Central memory CD8-positive, alpha-beta T cell (primary cell): ENCODE measurements around the gene ZRANB2.
A peak's percentile ranks its signal among the peaks of the same experiment; 100 is the strongest.

Source experiments
- ATAC-seq: fragments of 150-1000 bp; cut with Tn5 transposase; replicated peaks from 2 replicates; pipeline ENCODE4 v1.10.0; 2022; ENCODE audit warnings: mild to moderate bottlenecking, moderate FRiP score, moderate number of reproducible peaks; ENCODE audit not compliant: poor library complexity, severe bottlenecking; ENCODE audit errors: extremely low read depth
- DNase-seq, 2 donors: peaks; one replicate each; pipeline ENCODE4 v3.0.0; 2021; ENCODE audit warnings: low spot score in 2 of 2
- H3K27ac Mint-ChIP-seq: one replicate; pipeline ENCODE4 v1.8.0; 2022; ENCODE audit warnings: low read depth, mild to moderate bottlenecking, moderate library complexity, mixed read lengths
- H3K27me3 Mint-ChIP-seq: one replicate; pipeline ENCODE4 v1.8.0; 2022; ENCODE audit warnings: mixed read lengths
- H3K36me3 Mint-ChIP-seq: one replicate; pipeline ENCODE4 v1.8.0; 2022; ENCODE audit warnings: mild to moderate bottlenecking, moderate library complexity, mixed read lengths; ENCODE audit not compliant: insufficient read depth
- H3K4me1 Mint-ChIP-seq: one replicate; pipeline ENCODE4 v1.8.0; 2022; ENCODE audit warnings: mixed read lengths
- H3K4me3 Mint-ChIP-seq: one replicate; pipeline ENCODE4 v1.8.0; 2022; ENCODE audit warnings: mild to moderate bottlenecking, moderate library complexity, mixed read lengths
- H3K9me3 Mint-ChIP-seq: one replicate; pipeline ENCODE4 v1.8.0; 2022; ENCODE audit warnings: mixed read lengths

Gene ZRANB2

GRCh38 chr1:71080739-71081696 lies at the start of gene ZRANB2:
TSS of gene ZRANB2 (minus strand) at chr1:71081035. CDS start at chr1:71080995, 40 bp downstream.
- peak within 1 kb of the TSS; percentile 98 for H3K27ac Mint-ChIP-seq
- H3K4me1 Mint-ChIP-seq = peaks cover 31% of the 10 kb centered on the region
- DNase-seq (peak; percentile 87 to 89), ATAC-seq (peak; percentile 97)
- peaks cover 29% of the 10 kb centered on the region for H3K36me3 Mint-ChIP-seq
- peaks cover 5% of the 10 kb centered on the region for H3K9me3 Mint-ChIP-seq
- peaks cover 33% of the 10 kb centered on the region for H3K27me3 Mint-ChIP-seq
- peak within 1 kb of the TSS; percentile 93 for H3K4me3 Mint-ChIP-seq

GRCh38 chr1:71128060-71128459 lies 47.2 kb upstream of the ZRANB2 start:
- H3K4me1 Mint-ChIP-seq = no peaks in the 10 kb centered on the region
- no peak overlapping the region for H3K27ac Mint-ChIP-seq
- H3K9me3 Mint-ChIP-seq = peaks cover 47% of the 10 kb centered on the region
- H3K4me3 Mint-ChIP-seq = no peak overlapping the region
- H3K27me3 Mint-ChIP-seq = no peaks in the 10 kb centered on the region
- no peak for ATAC-seq
- no peak for DNase-seq
- H3K36me3 Mint-ChIP-seq = peaks cover 2% of the 10 kb centered on the region

- ATAC-seq = no peak
- peaks cover 11% of the 10 kb centered on the region for H3K27me3 Mint-ChIP-seq
- DNase-seq = no peak
Measured at GRCh38 chr1:71118086-71118485, 37.3 kb upstream of the ZRANB2 start.

GRCh38 chr1:71116729-71117128 lies 35.9 kb upstream of the ZRANB2 start:
- no peak overlapping the region for H3K27ac Mint-ChIP-seq
- no peaks in the 10 kb centered on the region for H3K4me1 Mint-ChIP-seq
- H3K36me3 Mint-ChIP-seq = no peaks in the 10 kb centered on the region
- no peak overlapping the region for H3K4me3 Mint-ChIP-seq
- DNase-seq (no peak), ATAC-seq (no peak)
- H3K9me3 Mint-ChIP-seq = peaks cover 22% of the 10 kb centered on the region
- H3K27me3 Mint-ChIP-seq = peaks cover 11% of the 10 kb centered on the region

More at GRCh38 chr1:71118086-71118485, 37.3 kb upstream of the ZRANB2 start:
- Mint-ChIP-seq H3K27ac (no peak overlapping the region), H3K4me3 (no peak overlapping the region), H3K4me1 (no peaks in the 10 kb centered on the region), H3K36me3 (no peaks in the 10 kb centered on the region), H3K9me3 (peaks cover 29% of the 10 kb centered on the region)

GRCh38 chr1:71106658-71107322 lies 26.0 kb upstream of the ZRANB2 start:
- H3K9me3 Mint-ChIP-seq = no peaks in the 10 kb centered on the region
- ATAC-seq = no peak
- H3K36me3 Mint-ChIP-seq = no peaks in the 10 kb centered on the region

GRCh38 chr1:71104417-71104816 lies 23.6 kb upstream of the ZRANB2 start:
- H3K4me3 Mint-ChIP-seq = no peak overlapping the region
- peaks cover 31% of the 10 kb centered on the region for H3K27me3 Mint-ChIP-seq
- H3K4me1 Mint-ChIP-seq = no peaks in the 10 kb centered on the region
- ATAC-seq (no peak), DNase-seq (no peak)
- H3K36me3 Mint-ChIP-seq = no peaks in the 10 kb centered on the region
- H3K9me3 Mint-ChIP-seq = no peaks in the 10 kb centered on the region
- no peak overlapping the region for H3K27ac Mint-ChIP-seq

More at GRCh38 chr1:71106658-71107322, 26.0 kb upstream of the ZRANB2 start:
- Mint-ChIP-seq H3K4me3 (no peak overlapping the region), H3K4me1 (no peaks in the 10 kb centered on the region), H3K27ac (no peak overlapping the region), H3K27me3 (peaks cover 31% of the 10 kb centered on the region)
- no peak for DNase-seq

GRCh38 chr1:71101839-71102376 lies 21.1 kb upstream of the ZRANB2 start:
- DNase-seq (no peak), ATAC-seq (no peak)
- H3K27ac Mint-ChIP-seq = no peak overlapping the region
- no peaks in the 10 kb centered on the region for H3K36me3 Mint-ChIP-seq
- no peak overlapping the region for H3K4me3 Mint-ChIP-seq
- no peaks in the 10 kb centered on the region for H3K9me3 Mint-ChIP-seq
- H3K27me3 Mint-ChIP-seq = peaks cover 28% of the 10 kb centered on the region
- H3K4me1 Mint-ChIP-seq = no peaks in the 10 kb centered on the region

GRCh38 chr1:71097428-71097827 lies 16.6 kb upstream of the ZRANB2 start:
- H3K27ac Mint-ChIP-seq = no peak overlapping the region
- no peak for DNase-seq
- ATAC-seq = no peak

GRCh38 chr1:71094913-71095312 lies 14.1 kb upstream of the ZRANB2 start:
- no peak for ATAC-seq
- no peaks in the 10 kb centered on the region for H3K9me3 Mint-ChIP-seq
- H3K36me3 Mint-ChIP-seq = no peaks in the 10 kb centered on the region
- H3K27me3 Mint-ChIP-seq = peaks cover 10% of the 10 kb centered on the region
- no peaks in the 10 kb centered on the region for H3K4me1 Mint-ChIP-seq
- H3K27ac Mint-ChIP-seq = no peak overlapping the region
- no peak overlapping the region for H3K4me3 Mint-ChIP-seq
- no peak for DNase-seq

More at GRCh38 chr1:71097428-71097827, 16.6 kb upstream of the ZRANB2 start:
- no peaks in the 10 kb centered on the region for H3K36me3 Mint-ChIP-seq
- H3K9me3 Mint-ChIP-seq = no peaks in the 10 kb centered on the region
- H3K27me3 Mint-ChIP-seq = peaks cover 10% of the 10 kb centered on the region
- H3K4me3 Mint-ChIP-seq = no peak overlapping the region
- H3K4me1 Mint-ChIP-seq = no peaks in the 10 kb centered on the region

- H3K27ac Mint-ChIP-seq = no peak overlapping the region
- peaks cover 10% of the 10 kb centered on the region for H3K27me3 Mint-ChIP-seq
- ATAC-seq = no peak
Measured at GRCh38 chr1:71093938-71094337, 13.1 kb upstream of the ZRANB2 start.

GRCh38 chr1:71089536-71090270 lies 8.9 kb upstream of the ZRANB2 start:
- H3K27ac Mint-ChIP-seq = no peak overlapping the region
- H3K4me3 Mint-ChIP-seq = no peak overlapping the region
- H3K36me3 Mint-ChIP-seq = no peaks in the 10 kb centered on the region
- no peaks in the 10 kb centered on the region for H3K4me1 Mint-ChIP-seq
- peaks cover 27% of the 10 kb centered on the region for H3K27me3 Mint-ChIP-seq
- H3K9me3 Mint-ChIP-seq = no peaks in the 10 kb centered on the region
- DNase-seq (no peak), ATAC-seq (no peak)

More at GRCh38 chr1:71093938-71094337, 13.1 kb upstream of the ZRANB2 start:
- H3K36me3 Mint-ChIP-seq = no peaks in the 10 kb centered on the region
- H3K9me3 Mint-ChIP-seq = no peaks in the 10 kb centered on the region
- H3K4me1 Mint-ChIP-seq = no peaks in the 10 kb centered on the region
- no peak for DNase-seq
- no peak overlapping the region for H3K4me3 Mint-ChIP-seq

- H3K9me3 Mint-ChIP-seq = no peaks in the 10 kb centered on the region
- no peak for ATAC-seq
- H3K36me3 Mint-ChIP-seq = no peaks in the 10 kb centered on the region
- no peak for DNase-seq
- no peaks in the 10 kb centered on the region for H3K4me1 Mint-ChIP-seq
- no peak overlapping the region for H3K4me3 Mint-ChIP-seq
- H3K27me3 Mint-ChIP-seq = peaks cover 35% of the 10 kb centered on the region
- H3K27ac Mint-ChIP-seq = no peak overlapping the region
Measured at GRCh38 chr1:71088645-71089287, 7.9 kb upstream of the ZRANB2 start.
